ENCODE measurements around the gene SEC24A.
"Not testable (repeated sequence)": the region's sequence is repeated elsewhere in the genome, so short reads cannot be mapped to it uniquely, and the experiment has no call there.

Gene SEC24A

DNA sequence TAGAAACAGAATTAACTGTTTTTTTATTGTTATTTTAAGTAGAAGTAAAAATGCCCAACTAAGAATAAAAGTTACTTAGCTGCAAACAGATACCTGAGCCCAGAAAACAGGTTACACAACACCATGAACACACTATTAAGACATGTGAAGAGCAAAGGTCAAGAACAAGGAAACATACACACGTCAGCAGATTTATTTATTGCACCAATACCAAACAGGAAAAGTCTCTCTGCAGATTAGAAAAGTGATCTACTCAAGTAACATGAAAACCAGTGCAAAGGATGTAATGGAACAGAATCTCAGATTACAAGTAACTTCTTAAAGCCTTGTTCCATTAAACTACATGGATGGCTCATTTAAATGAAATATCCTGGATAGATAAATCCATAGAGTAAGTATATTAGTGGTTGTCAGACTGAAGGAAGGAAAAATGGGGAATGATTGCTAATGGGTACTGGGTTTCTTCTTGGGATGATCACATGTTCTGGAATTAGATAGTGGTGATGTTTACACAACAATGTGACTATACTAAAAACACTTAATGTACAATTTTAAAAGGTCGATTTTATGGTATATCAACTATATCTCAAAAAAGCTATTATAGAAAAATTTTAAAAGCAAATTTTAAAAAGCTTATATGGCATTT is 22.1 kb upstream of the SEC24A start:
- TF ChIP-seq, protein P1, sequence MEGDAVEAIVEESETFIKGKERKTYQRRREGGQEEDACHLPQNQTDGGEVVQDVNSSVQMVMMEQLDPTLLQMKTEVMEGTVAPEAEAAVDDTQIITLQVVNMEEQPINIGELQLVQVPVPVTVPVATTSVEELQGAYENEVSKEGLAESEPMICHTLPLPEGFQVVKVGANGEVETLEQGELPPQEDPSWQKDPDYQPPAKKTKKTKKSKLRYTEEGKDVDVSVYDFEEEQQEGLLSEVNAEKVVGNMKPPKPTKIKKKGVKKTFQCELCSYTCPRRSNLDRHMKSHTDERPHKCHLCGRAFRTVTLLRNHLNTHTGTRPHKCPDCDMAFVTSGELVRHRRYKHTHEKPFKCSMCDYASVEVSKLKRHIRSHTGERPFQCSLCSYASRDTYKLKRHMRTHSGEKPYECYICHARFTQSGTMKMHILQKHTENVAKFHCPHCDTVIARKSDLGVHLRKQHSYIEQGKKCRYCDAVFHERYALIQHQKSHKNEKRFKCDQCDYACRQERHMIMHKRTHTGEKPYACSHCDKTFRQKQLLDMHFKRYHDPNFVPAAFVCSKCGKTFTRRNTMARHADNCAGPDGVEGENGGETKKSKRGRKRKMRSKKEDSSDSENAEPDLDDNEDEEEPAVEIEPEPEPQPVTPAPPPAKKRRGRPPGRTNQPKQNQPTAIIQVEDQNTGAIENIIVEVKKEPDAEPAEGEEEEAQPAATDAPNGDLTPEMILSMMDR (IDR thresholded peaks at IDR 0.05; ENCODE audit: low read depth, low read length) = no peak
- no peak overlapping the region for H3K4me3 ChIP-seq (replicated peaks in 1 of 2; ENCODE audit: low read depth in 2 of 2, low read length in 2 of 2)
- peak; percentile 71 to 81 for DNase-seq (ENCODE audit: low read depth in 2 of 2)

DNA sequence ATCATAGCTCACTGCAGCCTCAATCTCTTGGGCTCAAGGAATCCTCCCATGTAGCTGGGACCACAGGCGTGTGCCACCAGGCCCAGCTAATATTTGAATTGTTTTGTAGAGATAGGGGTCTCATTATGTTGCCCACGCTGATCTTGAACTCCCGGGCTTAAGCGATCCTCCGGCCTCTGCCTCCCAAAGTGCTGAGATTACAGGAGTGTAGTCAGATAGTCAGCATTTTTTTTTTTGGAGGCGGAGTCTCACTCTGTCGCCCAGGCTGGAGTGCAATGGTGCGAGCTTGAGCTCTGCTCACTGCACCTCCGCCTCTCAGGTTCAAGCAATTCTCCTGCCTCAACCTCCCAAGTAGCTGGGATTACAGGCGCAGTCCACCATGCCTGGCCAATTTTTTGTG is 14.4 kb upstream of the SEC24A start:
- H3K4me3 ChIP-seq (replicated peaks in 1 of 2; ENCODE audit: low read depth in 2 of 2, low read length in 2 of 2) = no peak overlapping the region

DNA sequence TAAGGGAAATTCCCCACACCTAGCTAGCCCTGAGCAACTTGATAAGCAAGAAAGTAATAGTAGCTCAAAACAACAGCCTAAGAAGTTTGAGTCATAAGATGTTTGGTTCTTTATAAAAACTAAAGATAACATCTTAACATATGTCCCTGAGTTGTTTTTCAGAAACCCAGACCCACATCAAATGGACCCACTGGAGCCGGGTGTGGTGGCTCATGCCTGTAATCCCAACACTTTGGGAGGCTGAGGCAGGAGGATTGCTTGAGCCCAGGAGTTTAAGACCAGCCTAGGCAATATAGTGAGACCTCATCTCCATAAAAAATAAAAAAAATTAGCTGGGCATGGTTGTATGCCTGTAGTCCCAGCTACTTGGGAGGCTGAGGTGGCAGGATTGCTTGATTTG is 13.2 kb upstream of the SEC24A start:
- not testable (repeated sequence) for DNase-seq (ENCODE audit: low read depth in 2 of 2); H3K4me3 ChIP-seq (replicated peaks in 1 of 2; ENCODE audit: low read depth in 2 of 2, low read length in 2 of 2)

More for the DNA sequence above, 14.4 kb upstream of the SEC24A start:
- TF ChIP-seq, protein P1 (IDR thresholded peaks at IDR 0.05; ENCODE audit: low read depth, low read length) = no peak
- DNase-seq (ENCODE audit: low read depth in 2 of 2) = no peak

DNA sequence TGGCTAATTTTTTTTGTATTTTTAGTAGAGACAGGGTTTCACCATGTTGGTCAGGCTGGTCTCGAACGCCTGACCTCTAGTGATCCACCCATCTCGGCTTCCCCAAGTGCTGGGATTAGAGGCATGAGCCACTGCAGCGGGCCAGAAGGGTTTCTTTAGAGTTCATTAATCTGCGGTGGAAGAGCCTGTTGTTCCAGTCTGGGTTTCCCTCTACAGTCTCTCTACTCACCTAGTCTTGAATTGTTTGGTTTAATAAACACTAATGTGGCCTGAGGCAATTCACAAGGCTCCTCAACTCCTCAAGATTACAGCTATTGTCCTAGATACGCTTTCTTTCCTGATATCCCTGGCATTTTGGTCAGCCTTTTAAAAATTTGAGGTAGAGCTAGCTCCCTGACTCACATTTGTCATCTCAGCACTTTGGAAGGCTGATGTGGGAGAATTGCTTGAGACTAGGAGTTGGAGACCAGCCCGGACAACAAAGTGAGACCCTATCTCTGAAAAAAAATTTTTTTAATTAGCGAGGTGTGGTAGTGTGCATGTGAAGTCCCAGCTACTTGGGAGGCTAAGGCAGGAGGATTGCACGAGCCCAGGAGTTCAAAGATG is 11.4 kb upstream of the SEC24A start:
- H3K4me3 ChIP-seq (replicated peaks in 1 of 2; ENCODE audit: low read depth in 2 of 2, low read length in 2 of 2) = no peak overlapping the region
- TF ChIP-seq, protein P1 (IDR thresholded peaks at IDR 0.05; ENCODE audit: low read depth, low read length) = no peak
- no peak for DNase-seq (ENCODE audit: low read depth in 2 of 2)

DNA sequence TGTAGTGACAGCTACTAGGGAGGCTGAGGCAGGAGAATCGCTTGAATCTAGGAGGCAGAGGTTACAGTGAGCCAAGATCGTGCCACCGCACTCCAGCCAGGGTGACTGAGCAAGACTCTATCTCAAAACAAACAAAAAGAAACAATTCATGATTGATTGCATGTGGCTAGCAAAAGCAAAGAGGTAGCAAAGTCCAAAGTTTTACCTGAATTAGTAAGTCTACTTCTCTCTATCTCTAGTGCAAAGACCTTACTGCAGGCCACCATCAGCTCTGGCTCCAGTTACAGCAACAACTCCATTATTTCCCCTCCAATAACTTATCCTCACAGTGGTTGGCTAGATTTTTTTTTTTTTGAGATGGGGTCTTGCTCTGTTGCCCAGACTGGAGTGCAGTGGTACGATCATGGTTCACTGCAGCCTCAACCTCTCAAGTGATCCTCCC is 9.8 kb upstream of the SEC24A start:
- no peak overlapping the region for H3K4me3 ChIP-seq (replicated peaks in 1 of 2; ENCODE audit: low read depth in 2 of 2, low read length in 2 of 2)
- TF ChIP-seq, protein P1 (IDR thresholded peaks at IDR 0.05; ENCODE audit: low read depth, low read length) = no peak
- no peak for DNase-seq (ENCODE audit: low read depth in 2 of 2)

DNA sequence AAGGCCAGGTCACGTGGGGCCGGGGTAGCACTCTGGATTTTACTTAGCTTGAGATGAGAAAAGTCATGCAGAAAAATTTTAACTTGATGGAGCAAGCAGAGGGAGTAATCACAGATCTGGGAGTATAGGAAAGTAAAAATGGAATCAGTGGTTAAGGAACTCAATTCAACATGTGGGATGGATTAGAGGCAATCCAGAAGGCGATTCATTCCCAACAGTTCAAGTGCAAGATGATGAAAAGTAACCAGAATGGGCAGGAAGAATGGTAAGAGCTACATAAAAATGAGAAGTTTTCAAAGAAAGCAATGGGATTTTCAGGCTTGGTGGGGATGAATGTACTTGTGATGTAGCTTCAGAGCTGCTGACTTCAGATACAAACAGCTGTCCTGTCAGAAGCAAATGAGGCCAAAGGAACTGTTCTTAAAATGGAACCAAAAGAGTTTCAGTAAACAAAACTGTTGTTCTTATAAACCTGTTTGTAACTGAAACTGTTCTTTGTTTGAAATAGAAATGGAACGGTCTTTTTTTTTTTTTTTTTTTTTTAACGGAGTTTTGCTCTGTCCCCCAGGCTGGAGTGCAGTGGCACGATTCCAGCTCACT is 5.6 kb upstream of the SEC24A start:
- no peak for DNase-seq (ENCODE audit: low read depth in 2 of 2)
- TF ChIP-seq, protein P1 (IDR thresholded peaks at IDR 0.05; ENCODE audit: low read depth, low read length) = no peak

DNA sequence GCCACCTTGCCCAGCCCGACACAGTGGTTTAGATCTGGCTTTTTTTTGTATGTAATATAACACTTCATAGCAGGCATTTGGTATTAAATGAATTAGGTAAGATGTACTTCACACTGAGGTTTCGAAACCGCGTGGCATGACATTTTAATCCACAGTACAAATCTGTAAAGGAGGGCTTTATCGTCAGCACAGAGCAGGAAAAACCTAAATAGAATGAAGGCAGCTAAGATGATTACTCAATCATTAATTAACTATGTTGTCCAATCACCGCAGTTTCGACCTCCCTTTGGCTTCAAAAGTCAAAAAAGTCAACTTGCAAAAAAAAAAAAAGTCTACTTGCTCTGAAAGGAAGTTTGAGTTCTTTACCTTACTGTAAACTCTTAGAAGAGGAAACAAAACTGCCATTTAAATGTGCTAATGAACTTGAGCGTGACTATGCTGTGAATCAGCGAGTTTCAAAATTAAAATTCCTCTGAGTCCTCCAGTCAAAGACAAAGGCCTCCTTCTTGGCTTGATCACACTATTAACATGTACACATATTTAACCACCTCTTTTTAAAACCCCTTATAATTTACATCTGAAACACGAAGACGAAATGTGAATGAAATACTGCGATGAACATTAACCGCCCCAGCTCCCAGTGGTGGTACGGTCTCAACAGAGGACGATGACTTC is 698 bp upstream of the SEC24A start:
- peak; percentile 63 to 73 for DNase-seq (ENCODE audit: low read depth in 2 of 2)
- H3K4me3 ChIP-seq (replicated peaks in 1 of 2; ENCODE audit: low read depth in 2 of 2, low read length in 2 of 2) = peak overlapping the region; percentile 99
- TF ChIP-seq, protein P1 (IDR thresholded peaks at IDR 0.05; ENCODE audit: low read depth, low read length) = no peak

More for the DNA sequence above, 5.6 kb upstream of the SEC24A start:
- no peak overlapping the region for H3K4me3 ChIP-seq (replicated peaks in 1 of 2; ENCODE audit: low read depth in 2 of 2, low read length in 2 of 2)

All from cardiac fibroblast (primary cell).